Activated CD4-positive, alpha-beta T cell treated with anti-CD3 and anti-CD28 coated beads, Interleukin-2, amount 10 ng/mL, durations not matched to agents 7 days and 5 days (primary cell): Measurements from ENCODE around the gene NDUFS1. TPM values are rescaled to one million over a fixed set of nuclear protein-coding genes. Genes with fewer than 3 reads are reported as not detected.
"Not testable (repeated sequence)": the region's sequence is repeated elsewhere in the genome, so short reads cannot be mapped to it uniquely, and the experiment has no call there.

Experiments
- CTCF ChIA-PET: fragments of 350-600 bp; sonication (Branson Sonifier 250); formaldehyde crosslinking; loops from one replicate; lab custom pipeline; 2021; ENCODE audit warnings: antibody characterized with exemption; lab: Charles Lee
- POLR2A ChIA-PET: fragments of 350-600 bp; sonication (Branson Sonifier 250); formaldehyde crosslinking; loops from one replicate; lab custom pipeline; 2021; ENCODE audit warnings: antibody characterized with exemption; lab: Charles Lee
- DNase-seq: peaks from one replicate; pipeline ENCODE4 v3.0.0-alpha.2; 2020
- H3K27ac Mint-ChIP-seq: one replicate; pipeline ENCODE4 v1.8.0; 2021; ENCODE audit warnings: mild to moderate bottlenecking, moderate library complexity, mixed read lengths
- H3K27me3 Mint-ChIP-seq: one replicate; pipeline ENCODE4 v1.8.0; 2021; ENCODE audit warnings: mixed read lengths
- H3K36me3 Mint-ChIP-seq: one replicate; pipeline ENCODE4 v1.8.0; 2021; ENCODE audit warnings: low read depth, mixed read lengths
- H3K4me1 Mint-ChIP-seq: one replicate; pipeline ENCODE4 v1.8.0; 2021; ENCODE audit warnings: mixed read lengths
- H3K4me3 Mint-ChIP-seq: one replicate; pipeline ENCODE4 v1.8.0; 2021; ENCODE audit warnings: mild to moderate bottlenecking, moderate library complexity, mixed read lengths
- H3K9me3 Mint-ChIP-seq: one replicate; pipeline ENCODE4 v1.8.0; 2021; ENCODE audit warnings: mixed read lengths
- total RNA-seq, 2 experiments: library from RNA; stranded (reverse); gene quantifications; one replicate each; pipeline ENCODE4 v1.2.3, GENCODE V29; 2021

NDUFS1 gene
- total RNA-seq, 2 experiments from 2014 or later: 58.9 to 64.9 TPM

DNA sequence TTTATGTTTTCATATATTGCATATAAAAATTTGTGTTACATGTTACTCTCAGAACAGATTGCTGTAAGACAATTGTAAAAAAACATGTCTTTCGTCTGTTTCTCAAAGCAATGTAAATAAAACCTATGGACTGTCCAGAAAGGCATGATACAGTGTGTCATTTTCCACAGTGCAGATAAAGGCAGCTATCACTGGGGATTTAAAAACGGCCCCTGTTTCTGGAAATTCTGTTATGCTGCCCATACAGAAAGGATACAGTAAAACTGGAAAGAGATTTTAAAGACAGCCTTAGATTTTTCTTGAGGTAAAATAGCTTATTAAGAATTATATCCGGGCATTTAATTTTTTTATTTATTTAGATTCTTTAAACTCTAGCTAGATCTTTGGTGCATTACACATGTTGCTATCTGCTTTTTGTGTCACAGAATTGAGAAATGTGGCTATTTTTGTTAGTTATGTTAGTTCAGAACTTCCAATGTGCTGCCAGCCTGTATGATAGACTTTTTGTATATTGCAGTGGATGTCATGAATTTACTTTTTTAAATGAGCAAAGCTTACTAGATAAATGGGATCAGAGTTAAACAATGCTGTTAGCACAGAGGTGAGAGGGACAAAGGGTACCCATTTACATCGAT is 72.4 kb downstream of the NDUFS1 start:
- ChIA-PET POLR2A (interaction anchor here (0.6 kb wide), 1 partner anchor 79 kb away, joined by 5 read pairs; no protein-coding TSS in a partner anchor), CTCF (interaction anchor here (0.6 to 3.0 kb wide), 7 partner anchors 9 to 118 kb away, joined by 3 to 7 read pairs (median 3); no protein-coding TSS in a partner anchor)
- no peak for DNase-seq
- no peaks in the 10 kb centered on the region for H3K9me3 Mint-ChIP-seq
- peak overlapping the region; percentile 58 for H3K27ac Mint-ChIP-seq
- H3K4me1 Mint-ChIP-seq: peaks cover 23% of the 10 kb centered on the region
- peaks cover 2% of the 10 kb centered on the region for H3K36me3 Mint-ChIP-seq
- peak overlapping the region; percentile 97 for H3K4me3 Mint-ChIP-seq
- no peaks in the 10 kb centered on the region for H3K27me3 Mint-ChIP-seq

DNA sequence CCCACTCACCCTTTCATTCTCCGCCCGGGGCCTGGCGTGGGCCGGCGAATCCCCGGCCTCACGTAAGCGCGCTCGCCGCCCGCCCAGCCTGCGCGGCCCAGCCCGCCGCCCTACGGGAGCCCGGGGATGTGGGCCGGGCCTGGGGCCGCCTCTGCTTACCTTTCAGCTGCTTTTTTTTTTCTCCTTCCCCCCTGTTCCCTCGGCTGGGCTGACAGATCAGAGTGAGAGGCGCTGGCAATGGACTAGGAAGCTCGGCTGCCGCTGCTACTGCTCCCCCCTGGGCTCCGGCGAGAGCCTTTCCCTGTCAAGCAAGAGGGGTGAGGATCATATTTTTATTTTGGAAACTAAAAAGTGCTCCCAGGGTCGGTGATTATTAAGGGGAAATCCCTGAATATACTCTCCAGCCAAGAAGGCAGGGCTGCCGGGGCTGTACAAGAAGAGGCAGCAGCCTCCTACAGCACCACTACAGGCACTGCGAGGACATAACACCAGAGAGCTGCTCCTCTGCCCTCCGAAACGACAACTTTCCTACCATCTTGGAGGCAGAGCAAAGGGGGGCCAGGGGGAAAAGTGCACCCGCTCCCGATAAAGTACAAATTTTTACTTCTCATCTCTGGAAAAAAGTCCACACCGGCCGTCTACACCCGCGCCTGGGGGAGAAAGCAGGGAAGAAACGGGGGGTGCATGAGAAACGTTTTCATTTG is 73.3 kb downstream of the NDUFS1 start, which contains the start of gene INO80D:
Gene INO80D, minus strand, starts transcription at position 433 of the 704 bp plus-strand sequence. CDS start 23,158 bp downstream, outside the sequence.
- Mint-ChIP-seq H3K27ac (peak within 1 kb of the TSS; percentile 100), H3K4me1 (peaks cover 28% of the 10 kb centered on the region), H3K4me3 (peak within 1 kb of the TSS; percentile 97), H3K9me3 (no peaks in the 10 kb centered on the region), H3K36me3 (peaks cover 2% of the 10 kb centered on the region), H3K27me3 (no peaks in the 10 kb centered on the region)
- ChIA-PET POLR2A (no interaction called here), CTCF (interaction anchor here (0.6 to 3.0 kb wide), 6 partner anchors 10 to 117 kb away, joined by 3 to 7 read pairs (median 4); no protein-coding TSS in a partner anchor)
- peak; percentile 84 for DNase-seq

DNA sequence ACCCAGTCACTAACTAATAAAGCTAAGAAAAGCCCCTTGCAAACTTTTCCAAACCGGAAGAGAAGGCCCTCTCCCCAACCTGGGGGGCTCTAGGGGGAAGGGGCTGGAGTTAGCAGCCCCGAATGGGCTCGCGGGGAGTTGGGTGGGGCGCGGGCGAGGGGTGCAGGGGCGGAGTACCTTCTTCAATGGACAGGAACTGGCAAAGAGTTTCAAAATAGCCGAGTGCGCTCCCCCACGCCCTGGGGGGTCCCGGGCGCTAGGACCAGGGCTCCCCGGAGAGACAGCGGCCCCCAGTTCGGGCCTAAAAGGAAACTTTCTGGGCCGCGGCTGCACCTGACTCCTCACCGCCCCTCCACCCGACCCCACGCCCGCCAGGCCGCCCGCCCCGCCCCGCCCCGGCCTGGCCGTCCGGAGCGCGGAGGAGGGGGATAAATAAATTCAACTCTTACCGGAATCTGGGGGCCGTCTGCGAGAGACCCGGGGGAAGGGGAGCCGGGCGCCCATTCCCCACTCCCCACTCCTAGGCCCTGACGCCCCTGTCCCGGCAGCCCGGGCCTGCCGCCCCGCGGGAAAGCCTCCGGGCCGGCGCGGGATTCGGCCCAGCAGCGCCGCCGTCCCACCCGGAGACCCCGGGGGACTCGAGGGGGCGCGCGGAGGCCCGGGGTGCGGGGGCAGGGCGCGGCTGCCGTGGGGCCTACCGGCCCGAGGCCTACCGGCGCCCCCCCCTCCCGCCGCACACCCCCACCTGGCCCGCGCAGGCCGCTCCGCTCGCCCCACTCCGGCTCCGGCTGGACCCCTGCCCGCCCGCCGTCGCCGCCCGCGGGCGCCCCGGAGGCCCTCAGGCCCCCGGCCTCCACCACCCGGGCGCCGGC is 74.1 kb downstream of the NDUFS1 start:
- H3K4me1 Mint-ChIP-seq: peaks cover 28% of the 10 kb centered on the region
- DNase-seq: peak; percentile 50
- H3K4me3 Mint-ChIP-seq: peak overlapping the region; percentile 97
- H3K9me3 Mint-ChIP-seq: no peaks in the 10 kb centered on the region
- peak overlapping the region; percentile 98 for H3K27ac Mint-ChIP-seq
- peaks cover 2% of the 10 kb centered on the region for H3K36me3 Mint-ChIP-seq
- H3K27me3 Mint-ChIP-seq: no peaks in the 10 kb centered on the region
- ChIA-PET POLR2A (no interaction called here), CTCF (interaction anchor here (1.0 to 1.3 kb wide), 3 partner anchors 76 to 114 kb away, joined by 3 to 4 read pairs (median 3); no protein-coding TSS in a partner anchor)

DNA sequence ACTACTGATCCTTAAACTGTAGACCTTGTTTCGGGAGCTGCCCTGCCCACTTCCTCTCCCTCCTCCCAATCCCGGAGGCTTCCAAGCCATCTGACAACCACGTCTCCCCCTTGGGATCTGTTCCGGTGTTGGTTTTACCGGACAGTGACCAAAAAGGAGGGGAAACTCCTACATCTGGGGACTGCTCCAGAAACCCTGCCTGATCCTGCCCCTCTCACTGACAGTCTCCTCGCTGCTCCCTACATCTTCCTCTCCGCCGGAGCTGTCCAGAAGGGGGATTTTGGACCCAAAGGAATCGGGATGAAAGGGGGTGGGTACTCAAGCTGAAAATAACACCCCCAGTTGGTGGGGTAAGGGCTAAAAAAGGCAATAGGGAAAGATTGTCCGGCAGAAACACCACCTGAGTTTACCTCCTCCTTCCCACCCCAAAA is 74.8 kb downstream of the NDUFS1 start:
- Mint-ChIP-seq H3K27ac (peak overlapping the region; percentile 98), H3K27me3 (no peaks in the 10 kb centered on the region), H3K4me3 (peak overlapping the region; percentile 96), H3K4me1 (peaks cover 29% of the 10 kb centered on the region), H3K9me3 (no peaks in the 10 kb centered on the region), H3K36me3 (peaks cover 3% of the 10 kb centered on the region)
- ChIA-PET CTCF (interaction anchor here (0.7 to 1.1 kb wide), 3 partner anchors 62 to 113 kb away, joined by 3 to 4 read pairs (median 3); no protein-coding TSS in a partner anchor), POLR2A (no interaction called here)
- peak; percentile 19 for DNase-seq

DNA sequence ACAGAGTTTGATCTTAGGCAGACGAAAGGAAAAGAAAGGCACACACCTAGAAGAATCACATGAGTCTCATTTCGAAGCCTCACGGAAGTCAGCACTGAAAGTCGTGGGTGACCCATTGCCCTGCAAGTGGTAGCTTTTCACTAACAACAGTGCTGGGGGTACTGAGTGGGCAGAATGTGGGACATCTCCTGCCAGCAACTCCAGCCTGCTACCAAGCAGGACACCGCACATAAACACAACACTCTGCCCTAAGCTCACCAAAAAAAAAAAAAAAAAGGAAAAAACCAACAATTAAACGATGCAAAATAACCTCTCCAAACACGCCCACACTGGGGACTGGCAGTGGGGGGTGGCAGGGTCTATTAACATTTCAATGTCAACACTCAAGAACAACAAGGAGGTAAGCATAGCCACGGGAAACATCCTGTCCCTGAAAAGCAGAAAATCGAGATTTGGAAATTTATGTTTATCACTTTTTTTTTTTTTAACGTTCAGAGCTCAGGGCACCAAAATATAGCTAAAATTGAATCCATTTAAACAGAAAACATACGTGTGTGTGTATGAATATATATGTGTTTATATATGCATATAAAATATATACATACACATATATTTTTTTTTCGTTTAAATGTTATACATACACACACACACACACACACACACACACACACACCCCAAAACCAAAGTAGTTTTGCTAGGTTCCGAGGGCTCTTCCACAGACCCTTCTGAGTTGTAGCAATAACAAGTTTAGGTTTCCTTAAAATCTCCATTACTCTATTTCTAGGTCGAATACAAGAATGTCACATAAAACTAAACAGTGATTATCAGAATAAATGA is 75.4 kb downstream of the NDUFS1 start:
- Mint-ChIP-seq H3K27ac (peak overlapping the region; percentile 98), H3K4me1 (peaks cover 26% of the 10 kb centered on the region), H3K36me3 (peaks cover 3% of the 10 kb centered on the region), H3K4me3 (peak overlapping the region; percentile 96), H3K27me3 (no peaks in the 10 kb centered on the region), H3K9me3 (no peaks in the 10 kb centered on the region)
- POLR2A ChIA-PET: interaction anchor here (0.6 kb wide), 1 partner anchor 53 kb away, joined by 4 read pairs; no protein-coding TSS in a partner anchor
- CTCF ChIA-PET: interaction anchor here (0.5 to 1.1 kb wide), 7 partner anchors 9 to 135 kb away, joined by 3 to 6 read pairs (median 3); no protein-coding TSS in a partner anchor
- peak; percentile 38 for DNase-seq

DNA sequence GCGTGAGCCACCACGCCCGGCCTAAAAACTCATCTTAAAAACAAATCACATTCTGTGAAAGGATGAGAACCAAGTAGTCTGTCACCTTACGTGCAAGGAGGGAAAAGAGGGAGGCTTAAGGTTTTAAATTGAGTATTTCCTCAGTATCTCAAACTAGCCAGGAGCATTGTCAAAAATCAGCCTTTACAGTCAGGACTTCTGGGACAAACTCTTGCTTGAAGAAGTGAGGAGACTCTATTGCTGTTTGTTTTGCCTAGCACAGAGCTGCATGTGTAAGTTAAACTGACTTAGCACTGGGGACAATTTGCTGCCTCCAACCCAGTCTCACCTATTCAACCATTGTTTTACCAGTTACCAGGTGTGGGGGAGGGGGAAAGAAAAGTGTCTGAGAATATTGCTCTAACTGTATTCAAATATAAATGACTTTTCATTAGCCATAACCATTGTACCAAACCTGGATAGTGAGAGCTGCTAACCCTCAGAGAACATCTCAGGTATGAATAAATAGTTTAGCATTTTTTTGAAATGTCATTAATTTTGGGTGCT is 76.9 kb downstream of the NDUFS1 start:
- peaks cover 24% of the 10 kb centered on the region for H3K4me1 Mint-ChIP-seq
- no peaks in the 10 kb centered on the region for H3K27me3 Mint-ChIP-seq
- ChIA-PET POLR2A (no interaction called here), CTCF (no interaction called here)
- peaks cover 5% of the 10 kb centered on the region for H3K36me3 Mint-ChIP-seq
- no peak overlapping the region for H3K27ac Mint-ChIP-seq
- no peaks in the 10 kb centered on the region for H3K9me3 Mint-ChIP-seq
- DNase-seq: no peak
- no peak overlapping the region for H3K4me3 Mint-ChIP-seq

DNA sequence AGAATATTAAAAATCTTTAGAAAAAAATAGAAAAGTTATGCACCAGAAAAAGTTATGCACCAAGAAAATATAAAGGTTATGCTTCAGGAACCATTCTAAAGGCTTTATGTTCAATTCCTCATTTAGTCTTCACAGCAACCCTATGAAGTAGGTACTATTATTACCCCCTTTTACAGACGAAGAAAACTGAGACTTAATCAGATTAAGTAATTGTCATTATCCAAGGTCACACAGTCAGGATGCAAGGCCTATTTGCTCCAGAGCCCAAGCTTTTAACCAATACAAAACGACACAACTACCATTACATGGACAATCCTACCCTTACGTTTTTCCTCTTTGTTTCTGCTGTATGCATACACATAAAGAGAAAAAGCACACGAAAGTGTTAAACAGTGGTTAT is 78.3 kb downstream of the NDUFS1 start:
- no peak for DNase-seq
- POLR2A ChIA-PET: no interaction called here
- Mint-ChIP-seq H3K27me3 (no peaks in the 10 kb centered on the region), H3K36me3 (peaks cover 5% of the 10 kb centered on the region), H3K9me3 (no peaks in the 10 kb centered on the region), H3K4me3 (no peak overlapping the region), H3K27ac (no peak overlapping the region), H3K4me1 (peaks cover 20% of the 10 kb centered on the region)
- CTCF ChIA-PET: no interaction called here

DNA sequence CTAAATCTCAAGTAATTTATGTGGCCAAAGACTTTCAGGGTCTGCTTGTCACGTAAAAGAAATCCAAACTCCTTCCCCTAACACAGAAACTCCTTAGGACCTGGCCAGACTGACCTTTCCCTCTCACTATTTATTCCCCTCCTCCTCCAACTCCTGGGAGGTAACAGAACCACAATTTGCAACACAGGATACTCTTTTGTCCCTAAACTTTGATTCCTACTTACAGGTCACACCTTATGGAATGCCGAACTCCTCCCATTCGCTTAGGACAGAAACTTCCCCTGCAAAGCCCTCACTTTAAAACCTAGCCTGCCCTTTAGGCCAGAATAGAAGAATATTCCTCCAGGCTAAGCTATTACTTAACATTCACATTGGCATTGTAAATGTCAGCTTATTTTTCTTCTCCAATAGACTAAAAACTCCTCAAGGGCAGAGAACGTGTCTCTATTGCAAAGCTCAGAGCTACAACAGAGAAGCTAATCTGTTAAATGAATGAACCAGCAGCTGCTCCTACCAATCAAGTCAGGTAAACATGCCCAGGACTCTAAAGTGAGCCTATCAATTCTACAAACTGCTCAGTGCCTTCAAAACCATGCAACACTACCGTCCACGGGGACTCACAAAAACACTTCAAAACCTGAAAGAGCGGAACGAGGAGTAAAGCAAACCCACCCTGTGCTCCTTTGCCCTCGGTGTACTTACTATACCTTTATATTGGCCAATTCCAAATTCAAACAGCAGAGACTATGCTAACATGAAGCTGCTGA is 79.4 kb downstream of the NDUFS1 start:
- Mint-ChIP-seq H3K27me3 (no peaks in the 10 kb centered on the region), H3K27ac (no peak overlapping the region), H3K4me1 (peaks cover 22% of the 10 kb centered on the region), H3K4me3 (no peak overlapping the region), H3K9me3 (no peaks in the 10 kb centered on the region), H3K36me3 (peaks cover 8% of the 10 kb centered on the region)
- POLR2A ChIA-PET: no interaction called here
- no peak for DNase-seq
- CTCF ChIA-PET: no interaction called here

DNA sequence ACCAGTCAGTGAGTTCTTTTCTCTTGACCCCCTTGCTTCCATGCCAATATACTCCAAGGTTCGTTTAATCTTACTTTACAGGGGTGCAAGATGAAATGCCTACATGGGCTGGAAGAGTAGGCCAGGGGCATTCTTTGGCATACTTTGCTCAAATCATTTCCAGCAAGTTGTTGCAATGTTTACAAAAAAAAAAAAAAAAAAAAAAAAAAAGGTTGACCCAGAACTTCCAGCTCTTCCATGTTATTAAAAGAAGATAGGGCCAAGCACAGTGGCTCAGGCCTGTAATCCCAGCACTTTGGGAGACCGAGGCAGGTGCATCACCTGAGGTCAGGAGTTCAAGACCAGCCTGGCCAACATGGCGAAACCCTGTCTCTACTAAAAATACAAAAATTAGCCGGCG is 81.4 kb downstream of the NDUFS1 start:
- CTCF ChIA-PET: interaction anchor here (0.7 to 1.0 kb wide), 4 partner anchors 11 to 114 kb away, joined by 3 to 5 read pairs (median 4); no protein-coding TSS in a partner anchor
- H3K27ac Mint-ChIP-seq, H3K9me3 Mint-ChIP-seq, DNase-seq, H3K4me3 Mint-ChIP-seq, H3K27me3 Mint-ChIP-seq, POLR2A ChIA-PET: not testable (repeated sequence)
- H3K4me1 Mint-ChIP-seq: peaks cover 15% of the 10 kb centered on the region
- H3K36me3 Mint-ChIP-seq: peaks cover 15% of the 10 kb centered on the region

DNA sequence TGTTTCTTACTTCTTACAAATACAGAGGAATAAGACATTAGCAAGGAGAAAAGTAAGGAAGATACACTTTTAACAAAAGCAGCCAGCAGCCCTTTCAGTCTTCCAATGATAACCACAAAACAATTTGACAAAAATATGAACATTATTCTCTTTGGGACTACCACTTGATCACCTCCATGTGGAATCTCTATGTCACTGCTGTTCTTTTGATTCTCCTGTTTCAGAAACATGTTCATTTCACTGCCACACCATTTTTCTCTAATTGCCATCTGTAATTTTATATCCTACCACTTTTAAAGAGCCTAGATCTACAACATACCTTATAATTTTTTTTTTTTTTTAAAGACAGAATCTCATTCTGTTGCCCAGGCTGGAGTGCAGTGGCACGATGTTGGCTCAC is 84.1 kb downstream of the NDUFS1 start:
- Mint-ChIP-seq H3K27ac (no peak overlapping the region), H3K27me3 (no peaks in the 10 kb centered on the region), H3K4me1 (peaks cover 13% of the 10 kb centered on the region), H3K36me3 (peaks cover 25% of the 10 kb centered on the region), H3K9me3 (peaks cover 7% of the 10 kb centered on the region), H3K4me3 (no peak overlapping the region)
- ChIA-PET CTCF (interaction anchor here (0.6 kb wide), 1 partner anchor 1705 kb away, joined by 3 read pairs; no protein-coding TSS in a partner anchor), POLR2A (no interaction called here)
- no peak for DNase-seq

DNA sequence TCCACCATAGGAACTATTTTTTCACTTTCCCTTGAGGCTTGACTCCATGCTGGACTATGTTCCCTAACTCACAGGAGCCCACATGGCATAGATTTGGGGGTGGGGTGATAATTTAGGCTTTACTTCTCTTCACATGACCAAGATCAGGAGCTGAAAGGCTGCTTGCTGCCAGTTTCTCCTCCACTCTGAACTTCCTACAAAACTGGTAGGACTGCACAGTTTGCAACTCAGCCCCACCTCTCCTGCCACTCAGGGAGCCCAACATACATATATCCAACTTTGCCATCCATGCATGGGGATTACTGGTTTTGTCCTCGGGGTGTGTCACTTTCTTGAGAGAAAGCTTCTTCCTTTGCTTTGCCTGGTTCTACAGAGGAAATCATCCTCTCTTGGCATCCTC is 87.4 kb downstream of the NDUFS1 start:
- Mint-ChIP-seq H3K27me3 (no peaks in the 10 kb centered on the region), H3K36me3 (peaks cover 25% of the 10 kb centered on the region), H3K4me3 (no peak overlapping the region), H3K27ac (no peak overlapping the region), H3K4me1 (peaks cover 15% of the 10 kb centered on the region), H3K9me3 (peaks cover 7% of the 10 kb centered on the region)
- no peak for DNase-seq
- ChIA-PET CTCF (interaction anchor here (0.9 kb wide), 1 partner anchor 26 kb away, joined by 3 read pairs; no protein-coding TSS in a partner anchor), POLR2A (no interaction called here)
